Right renal cortex interstitium (tissue), 3 donors: Measurements from ENCODE around the gene LPCAT1. TPM values are rescaled to one million over a fixed set of nuclear protein-coding genes. Genes with fewer than 3 reads are reported as not detected.
"Not testable (repeated sequence)": the region's sequence is repeated elsewhere in the genome, so short reads cannot be mapped to it uniquely, and the experiment has no call there.

ENCODE experiments used
- DNase-seq, 3 donors: peaks; one replicate each; pipeline ENCODE4 v3.0.0-alpha.2; 2013; ENCODE audit warnings: low read depth in 3 of 3, low spot score in 2 of 3
- polyA plus RNA-seq, 3 donors: library from polyadenylated mRNA; unstranded; fragments of 120-200 nt; gene quantifications; one replicate each; pipeline ENCODE4 v1.2.1, GENCODE V29; 2013; ENCODE audit not compliant: insufficient read length in 3 of 3

Gene LPCAT1
- polyA plus RNA-seq, 3 donors = 37.5 to 48.9 (median 43.4) TPM

GRCh38 chr5:1511651-1512540, 11.9 kb downstream of the LPCAT1 start:
- DNase-seq = no peak

GRCh38 chr5:1511048-1511447, 12.7 kb downstream of the LPCAT1 start:
- no peak for DNase-seq

- DNase-seq = no peak
Measured at GRCh38 chr5:1510631-1511030, 13.1 kb downstream of the LPCAT1 start.

- DNase-seq = no peak
Measured at GRCh38 chr5:1510151-1510561, 13.6 kb downstream of the LPCAT1 start.

- no peak for DNase-seq
Measured at GRCh38 chr5:1509346-1510085, 14.2 kb downstream of the LPCAT1 start.

GRCh38 chr5:1508659-1509290, 15.0 kb downstream of the LPCAT1 start:
- no peak for DNase-seq

GRCh38 chr5:1507961-1508658, 15.7 kb downstream of the LPCAT1 start:
- no peak for DNase-seq

GRCh38 chr5:1507457-1507856, 16.3 kb downstream of the LPCAT1 start:
- no peak for DNase-seq

GRCh38 chr5:1507014-1507375, 16.8 kb downstream of the LPCAT1 start:
- no peak for DNase-seq

GRCh38 chr5:1506242-1507013, 17.3 kb downstream of the LPCAT1 start:
- DNase-seq = no peak

- no peak for DNase-seq
Measured at GRCh38 chr5:1505506-1506241, 18.1 kb downstream of the LPCAT1 start.

GRCh38 chr5:1505089-1505488, 18.7 kb downstream of the LPCAT1 start:
- DNase-seq = not testable (repeated sequence)

GRCh38 chr5:1504617-1505016, 19.1 kb downstream of the LPCAT1 start:
- DNase-seq = no peak

GRCh38 chr5:1504069-1504595, 19.6 kb downstream of the LPCAT1 start:
- DNase-seq = no peak

GRCh38 chr5:1503241-1504068, 20.3 kb downstream of the LPCAT1 start:
- DNase-seq = no peak

GRCh38 chr5:1502737-1503120, 21.0 kb downstream of the LPCAT1 start:
- no peak for DNase-seq

- DNase-seq = no peak
Measured at GRCh38 chr5:1502046-1502736, 21.6 kb downstream of the LPCAT1 start.
